Measurements from ENCODE around the gene DBN1. TPM values are rescaled to one million over a fixed set of nuclear protein-coding genes. Genes with fewer than 3 reads are reported as not detected.

DBN1 gene
- total and polyA plus RNA-seq, 2 of the 8 experiments (the other 6 are each of a cell fraction or from before 2014, with no cell fraction given), result 168 to 333 TPM

DNA sequence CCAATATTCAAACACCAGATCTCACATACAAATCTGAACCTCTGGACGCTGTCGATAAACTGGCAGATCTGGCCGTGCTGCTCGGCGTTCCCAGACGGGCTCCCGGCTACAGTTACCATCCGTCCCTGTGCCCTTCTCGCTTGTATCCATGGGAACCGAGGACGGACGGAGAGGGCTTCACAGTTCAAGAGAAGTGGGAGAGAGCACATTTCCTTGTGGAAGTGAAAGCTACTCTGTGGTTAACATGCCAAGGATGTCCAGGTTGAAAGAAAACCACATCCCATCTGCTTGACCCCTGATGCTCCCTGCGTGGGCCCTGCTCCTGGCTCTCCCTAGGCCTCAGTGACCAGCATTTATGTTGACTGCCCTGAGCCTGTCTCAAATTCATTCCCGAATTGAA lies 6.3 kb upstream of the DBN1 start:
- no peaks in the 10 kb centered on the region for H3K27me3 ChIP-seq (replicated peaks in 1 of 4; ENCODE audit: control insufficient read depth in 3 of 4, extremely low read depth in 1 of 4, insufficient read depth in 3 of 4, low read length in 3 of 4)
- H3K4me2 ChIP-seq (ENCODE audit: insufficient read depth in 1 of 2, low read depth in 2 of 2, low read length in 2 of 2), result no peak overlapping the region
- H3K14ac ChIP-seq (ENCODE audit: insufficient read length), result no peak overlapping the region

More for the DNA sequence above, 6.3 kb upstream of the DBN1 start:
- Histone ChIP-seq H3K79me2 (ENCODE audit: control insufficient read depth in 1 of 2, insufficient read depth in 2 of 2, low read length in 2 of 2) (no peaks in the 10 kb centered on the region), H3K27ac (ENCODE audit: low read depth, low read length) (no peak overlapping the region), H3K18ac (ENCODE audit: extremely low read depth, low read length) (no peak overlapping the region), H3K4me3 (ENCODE audit: extremely low read depth in 1 of 4, insufficient read depth in 2 of 4, low read depth in 3 of 4, low read length in 4 of 4) (no peak overlapping the region), H3K23me2 (ENCODE audit: low read depth, low read length) (no peaks in the 10 kb centered on the region), H3K4ac (replicated peaks; ENCODE audit: insufficient read length, low read depth, low read length) (no peak overlapping the region), H2BK12ac (ENCODE audit: low read depth, low read length) (no peak overlapping the region), H4K91ac (replicated peaks; ENCODE audit: insufficient read length, low read length) (no peak overlapping the region), H3K36me3 (ENCODE audit: control insufficient read depth in 2 of 4, insufficient read depth in 4 of 4, low read length in 3 of 4) (peaks cover 4 to 12% (median 7%) of the 10 kb centered on the region in 4 experiments; a peak in 5 of 8 replicates), H3K9ac (replicated peaks in 1 of 4; ENCODE audit: extremely low read depth in 1 of 4, low read depth in 3 of 4, low read length in 3 of 4) (no peak overlapping the region), H4K20me1 (replicated peaks in 1 of 2; ENCODE audit: control insufficient read depth in 1 of 2, insufficient read depth in 2 of 2, low read length in 2 of 2) (peaks cover 0 to 11% of the 10 kb centered on the region in 2 experiments), H3K56ac (replicated peaks; ENCODE audit: insufficient read length, low read depth, low read length) (no peak overlapping the region), H2BK15ac (ENCODE audit: low read length) (no peak overlapping the region), H3K23ac (ENCODE audit: insufficient read length) (no peak overlapping the region), H3K4me1 (replicated peaks in 1 of 4; ENCODE audit: control insufficient read depth in 3 of 4, insufficient read depth in 4 of 4, low read length in 3 of 4) (peaks cover 0 to 10% (median 6%) of the 10 kb centered on the region in 4 experiments; a peak in 6 of 7 replicates), H2BK5ac (ENCODE audit: low read depth, low read length) (no peak overlapping the region), H4K8ac (ENCODE audit: extremely low read depth, insufficient read depth, low read length) (peak overlapping the region; percentile 71; the same call in 1 of the 2 replicates), H2AK5ac (ENCODE audit: low read depth, low read length) (no peak overlapping the region), H2BK120ac (replicated peaks; ENCODE audit: low read depth, low read length) (no peak overlapping the region), H2AFZ (ENCODE audit: low read length) (no peak overlapping the region), H4K5ac (ENCODE audit: insufficient read length, low read depth, low read length) (no peak overlapping the region), H3K9me3 (ENCODE audit: insufficient read depth in 2 of 2, low read depth in 1 of 2, low read length in 1 of 2) (no peaks in the 10 kb centered on the region), H2BK20ac (ENCODE audit: low read length) (no peak overlapping the region), H3K79me1 (ENCODE audit: low read depth, low read length) (no peaks in the 10 kb centered on the region)
- 91% methylated on average over 14 of the region's 14 CpGs; no CpG with 5 or more reads in 1 of the 2 experiments for WGBS, 2 experiments (ENCODE audit: extremely low coverage in 1 of 2, insufficient coverage in 1 of 2, insufficient read length in 1 of 2, insufficient replicate concordance in 2 of 2, low coverage in 1 of 2, low lambda C conversion rate in 2 of 2, missing lambda C conversion rate in 1 of 2)
- POLR2A ChIA-PET (ENCODE audit: partially characterized antibody), result interaction anchor here (0.6 to 67.5 kb wide), 3 partner anchors 0 to 361 kb away, joined by 3 to 3349 read pairs (median 3349); partner anchors contain the start of genes DBN1, DOK3, PDLIM7 and PRR7
- CTCF ChIA-PET (ENCODE audit: partially characterized antibody), result interaction anchor here (0.6 to 10.4 kb wide), 6 partner anchors 12 to 109 kb away, joined by 3 to 162 read pairs (median 8); partner anchors contain the start of gene PDLIM7
- no peak for FAIRE-seq
- no peak for DNase-seq (ENCODE audit: low read depth in 1 of 2, low spot score in 2 of 2)
- TF ChIP-seq POLR2AphosphoS5 (IDR thresholded peaks at IDR 0.05; ENCODE audit: low read depth, low read length), result peak; percentile 55; the same call in 1 of the 2 replicates
- no peak for TF ChIP-seq TBP (IDR thresholded peaks at IDR 0.05; ENCODE audit: low read depth, low read length)
- no peak for TF ChIP-seq ATF2 (IDR thresholded peaks at IDR 0.05; ENCODE audit: low read length)
